ENCODE measurements around the gene MYO18B. TPM values are rescaled to one million over a fixed set of nuclear protein-coding genes. Genes with fewer than 3 reads are reported as not detected.

MYO18B gene
- total RNA-seq, 1 experiment from 2014 or later: 0.05 TPM

DNA sequence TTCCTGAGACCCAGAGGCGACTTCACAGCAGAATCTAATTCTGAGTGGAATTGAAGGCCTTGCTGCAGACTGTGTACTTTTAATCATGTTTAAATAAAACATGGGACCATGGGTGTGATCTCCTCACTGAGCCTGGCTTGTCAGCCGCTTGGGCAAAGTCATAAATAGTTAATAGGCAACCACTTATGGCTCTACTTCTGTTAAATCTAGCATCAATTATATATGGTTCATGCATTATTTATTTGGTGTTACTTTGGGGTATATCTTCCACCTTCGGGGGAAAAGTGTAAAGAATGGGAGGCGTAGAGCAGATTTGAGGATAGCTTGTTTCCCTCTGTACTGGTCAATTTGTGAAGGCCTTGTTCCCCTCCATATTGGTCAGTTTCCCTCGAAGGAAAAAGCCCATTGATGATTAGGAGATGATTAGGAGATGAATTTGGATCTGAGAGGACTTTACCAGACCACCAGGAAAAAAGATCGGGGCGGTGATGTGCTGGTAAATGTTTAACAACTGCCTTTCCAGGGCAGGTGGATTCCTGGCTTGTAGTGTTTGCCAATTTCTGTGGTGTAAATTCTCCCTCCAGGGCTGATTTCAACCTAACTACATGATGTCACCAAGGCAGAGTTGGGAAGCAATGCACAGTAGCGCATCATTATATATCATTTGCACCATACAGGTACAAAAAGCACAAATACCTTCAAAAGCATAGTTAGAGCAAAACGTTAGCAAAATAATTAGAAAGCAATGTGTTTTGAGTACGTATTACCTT, 223.2 kb downstream of the MYO18B start (continued):
- no peak for TF ChIP-seq ELF1 (IDR thresholded peaks at IDR 0.05; ENCODE audit: borderline replicate concordance, low read depth)
- no peak for TF ChIP-seq SP1 (IDR thresholded peaks at IDR 0.05; ENCODE audit: low read depth)
- no peak for TF ChIP-seq RAD21 (IDR thresholded peaks at IDR 0.05; ENCODE audit: low read depth)
- TF ChIP-seq YY1 (IDR thresholded peaks at IDR 0.05; ENCODE audit: extremely low read depth, insufficient replicate concordance, low read depth, low read length): no peak
- TF ChIP-seq MAX (IDR thresholded peaks at IDR 0.05): no peak
- TF ChIP-seq EZH2phosphoT487 (IDR thresholded peaks at IDR 0.05; ENCODE audit: borderline replicate concordance): no peak
- TF ChIP-seq ZFX (IDR thresholded peaks at IDR 0.05): no peak
- TF ChIP-seq ZNF274 (IDR thresholded peaks at IDR 0.05; ENCODE audit: low read depth, low read length): no peak
- no peak for TF ChIP-seq TCF7L2 (IDR thresholded peaks at IDR 0.05; ENCODE audit: borderline replicate concordance, extremely low read depth, insufficient read depth, insufficient read length)
- no peak for TF ChIP-seq CBX3 (IDR thresholded peaks at IDR 0.05; ENCODE audit: low read depth)

DNA sequence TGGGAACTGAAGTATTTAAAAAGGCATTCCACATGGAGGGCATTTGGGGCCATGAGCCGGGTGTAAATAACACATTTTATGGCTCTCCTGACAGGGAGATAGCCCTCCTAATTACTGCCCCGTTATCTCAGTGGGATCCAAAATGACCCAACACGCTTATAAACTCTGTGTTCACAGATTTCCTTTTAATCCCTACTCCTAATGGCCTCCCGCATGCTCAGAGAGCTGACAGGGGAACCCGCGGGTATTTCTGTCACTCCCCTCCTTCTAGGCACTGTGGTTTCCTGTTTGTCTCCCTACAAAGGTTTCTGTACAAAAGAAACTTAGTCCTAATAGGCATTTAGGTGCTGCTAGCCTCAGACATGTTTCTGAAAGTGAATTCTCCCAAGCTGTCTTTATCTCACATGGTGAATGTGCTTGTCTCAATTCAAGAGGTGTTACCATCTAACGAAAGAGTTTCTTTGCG, 224.5 kb downstream of the MYO18B start:
- H3K9me3 ChIP-seq (ENCODE audit: control insufficient read depth in 1 of 2, insufficient read depth in 1 of 2, low read depth in 1 of 2, low read length in 2 of 2): no peaks in the 10 kb centered on the region
- ChIA-PET RAD21 (ENCODE audit: low non-redundant PET in 1 of 2, low total read pairs in 2 of 2, uncharacterized antibody in 2 of 2, unreplicated experiment in 2 of 2) (no interaction called here), POLR2A (no interaction called here), CTCF (no interaction called here)
- no peaks in the 10 kb centered on the region for H3K36me3 ChIP-seq (ENCODE audit: control insufficient read depth in 1 of 2, insufficient read depth in 2 of 2, low read length in 2 of 2)
- no peaks in the 10 kb centered on the region for H3K79me2 ChIP-seq (ENCODE audit: insufficient read depth, low read length)
- intact Hi-C loops (cut with micrococcal nuclease): no loop called here
- TF ChIP-seq, protein P1, sequence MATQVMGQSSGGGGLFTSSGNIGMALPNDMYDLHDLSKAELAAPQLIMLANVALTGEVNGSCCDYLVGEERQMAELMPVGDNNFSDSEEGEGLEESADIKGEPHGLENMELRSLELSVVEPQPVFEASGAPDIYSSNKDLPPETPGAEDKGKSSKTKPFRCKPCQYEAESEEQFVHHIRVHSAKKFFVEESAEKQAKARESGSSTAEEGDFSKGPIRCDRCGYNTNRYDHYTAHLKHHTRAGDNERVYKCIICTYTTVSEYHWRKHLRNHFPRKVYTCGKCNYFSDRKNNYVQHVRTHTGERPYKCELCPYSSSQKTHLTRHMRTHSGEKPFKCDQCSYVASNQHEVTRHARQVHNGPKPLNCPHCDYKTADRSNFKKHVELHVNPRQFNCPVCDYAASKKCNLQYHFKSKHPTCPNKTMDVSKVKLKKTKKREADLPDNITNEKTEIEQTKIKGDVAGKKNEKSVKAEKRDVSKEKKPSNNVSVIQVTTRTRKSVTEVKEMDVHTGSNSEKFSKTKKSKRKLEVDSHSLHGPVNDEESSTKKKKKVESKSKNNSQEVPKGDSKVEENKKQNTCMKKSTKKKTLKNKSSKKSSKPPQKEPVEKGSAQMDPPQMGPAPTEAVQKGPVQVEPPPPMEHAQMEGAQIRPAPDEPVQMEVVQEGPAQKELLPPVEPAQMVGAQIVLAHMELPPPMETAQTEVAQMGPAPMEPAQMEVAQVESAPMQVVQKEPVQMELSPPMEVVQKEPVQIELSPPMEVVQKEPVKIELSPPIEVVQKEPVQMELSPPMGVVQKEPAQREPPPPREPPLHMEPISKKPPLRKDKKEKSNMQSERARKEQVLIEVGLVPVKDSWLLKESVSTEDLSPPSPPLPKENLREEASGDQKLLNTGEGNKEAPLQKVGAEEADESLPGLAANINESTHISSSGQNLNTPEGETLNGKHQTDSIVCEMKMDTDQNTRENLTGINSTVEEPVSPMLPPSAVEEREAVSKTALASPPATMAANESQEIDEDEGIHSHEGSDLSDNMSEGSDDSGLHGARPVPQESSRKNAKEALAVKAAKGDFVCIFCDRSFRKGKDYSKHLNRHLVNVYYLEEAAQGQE (IDR thresholded peaks at IDR 0.05; ENCODE audit: low read depth): no peak
- TF ChIP-seq RAD21 (IDR thresholded peaks at IDR 0.05; ENCODE audit: low read depth) (no peak), SP1 (IDR thresholded peaks at IDR 0.05; ENCODE audit: low read depth) (no peak), ZFX (IDR thresholded peaks at IDR 0.05) (no peak), EZH2phosphoT487 (IDR thresholded peaks at IDR 0.05; ENCODE audit: borderline replicate concordance) (no peak), MAX (IDR thresholded peaks at IDR 0.05) (no peak), SIN3A (IDR thresholded peaks at IDR 0.05; ENCODE audit: low read depth) (no peak), POLR2A (IDR thresholded peaks at IDR 0.05; ENCODE audit: borderline replicate concordance, extremely low read depth, insufficient read depth, insufficient read length) (no peak), EZH2 (IDR thresholded peaks at IDR 0.05) (no peak), CBX3 (IDR thresholded peaks at IDR 0.05; ENCODE audit: low read depth) (no peak), YY1 (IDR thresholded peaks at IDR 0.05; ENCODE audit: extremely low read depth, insufficient replicate concordance, low read depth, low read length) (no peak), ELF1 (IDR thresholded peaks at IDR 0.05; ENCODE audit: borderline replicate concordance, low read depth) (no peak), JUND (IDR thresholded peaks at IDR 0.05) (no peak), SRF (IDR thresholded peaks at IDR 0.05; ENCODE audit: low read depth) (no peak)
- TF ChIP-seq, protein P2, sequence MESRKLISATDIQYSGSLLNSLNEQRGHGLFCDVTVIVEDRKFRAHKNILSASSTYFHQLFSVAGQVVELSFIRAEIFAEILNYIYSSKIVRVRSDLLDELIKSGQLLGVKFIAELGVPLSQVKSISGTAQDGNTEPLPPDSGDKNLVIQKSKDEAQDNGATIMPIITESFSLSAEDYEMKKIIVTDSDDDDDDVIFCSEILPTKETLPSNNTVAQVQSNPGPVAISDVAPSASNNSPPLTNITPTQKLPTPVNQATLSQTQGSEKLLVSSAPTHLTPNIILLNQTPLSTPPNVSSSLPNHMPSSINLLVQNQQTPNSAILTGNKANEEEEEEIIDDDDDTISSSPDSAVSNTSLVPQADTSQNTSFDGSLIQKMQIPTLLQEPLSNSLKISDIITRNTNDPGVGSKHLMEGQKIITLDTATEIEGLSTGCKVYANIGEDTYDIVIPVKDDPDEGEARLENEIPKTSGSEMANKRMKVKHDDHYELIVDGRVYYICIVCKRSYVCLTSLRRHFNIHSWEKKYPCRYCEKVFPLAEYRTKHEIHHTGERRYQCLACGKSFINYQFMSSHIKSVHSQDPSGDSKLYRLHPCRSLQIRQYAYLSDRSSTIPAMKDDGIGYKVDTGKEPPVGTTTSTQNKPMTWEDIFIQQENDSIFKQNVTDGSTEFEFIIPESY (IDR thresholded peaks at IDR 0.05; ENCODE audit: extremely low read depth, insufficient replicate concordance, low read length): no peak
- DNase-seq (ENCODE audit: low read depth, low spot score) (no peak), ATAC-seq (no peak)
- H3K9me2 ChIP-seq (ENCODE audit: insufficient read depth): no peaks in the 10 kb centered on the region
- H3K4me3 ChIP-seq (replicated peaks in 1 of 2; ENCODE audit: low read depth in 1 of 2, low read length in 2 of 2): no peak overlapping the region
- no peak overlapping the region for H3K9ac ChIP-seq (ENCODE audit: low read length)
- no peaks in the 10 kb centered on the region for H4K20me1 ChIP-seq (ENCODE audit: insufficient read depth)
- no TSS peak for BruUV-seq (replicated peaks)
- no peak overlapping the region for H3K27ac ChIP-seq (ENCODE audit: low read depth, low read length)
- H3K4me2 ChIP-seq (ENCODE audit: low read length): no peak overlapping the region
- H3K27me3 ChIP-seq (ENCODE audit: insufficient read depth, low read length): peaks cover 74% of the 10 kb centered on the region
- no peaks in the 10 kb centered on the region for H3K4me1 ChIP-seq (ENCODE audit: control insufficient read depth in 1 of 2, insufficient read depth in 2 of 2, low read length in 2 of 2)
- no peak overlapping the region for H2AFZ ChIP-seq (ENCODE audit: low read depth, low read length, poor library complexity, severe bottlenecking)
